CD14-positive monocyte (primary cell): ENCODE results near the gene OR2M5. TPM values are rescaled to one million over a fixed set of nuclear protein-coding genes. Genes with fewer than 3 reads are reported as not detected.

Experiments
- DNase-seq, 3 donors: peaks; one replicate each; pipeline ENCODE4 v3.0.0-alpha.2; 2011 to 2022
- H2AFZ ChIP-seq: 2 replicates; pipeline ENCODE4 v1.6.0; 2012; ENCODE audit warnings: mild to moderate bottlenecking, low read depth, low read length, inconsistent platforms; ENCODE audit not compliant: insufficient read depth, poor library complexity, severe bottlenecking
- H3K27ac ChIP-seq, 2 donors: 1 replicate in 1 of 2; 2 replicates in 1 of 2; pipeline ENCODE4 v1.5.1; 2012 to 2013; ENCODE audit warnings: low read length in 2 of 2, control low read depth in 1 of 2, inconsistent platforms in 1 of 2, low read depth in 1 of 2, mild to moderate bottlenecking in 1 of 2
- H3K27me3 ChIP-seq, 2 donors: one replicate each; pipeline versions ENCODE4 v1.6.0 to v1.6.1; 2011 to 2013; ENCODE audit warnings: low read length in 2 of 2; ENCODE audit not compliant: control insufficient read depth in 2 of 2, insufficient read depth in 2 of 2
- H3K36me3 ChIP-seq, 2 donors: replicated peaks in 1 of 2; 1 replicate in 1 of 2; 2 replicates in 1 of 2; pipeline versions ENCODE4 v1.5.1 to v1.6.1; 2012 to 2013; ENCODE audit warnings: low read length in 2 of 2, control low read depth in 1 of 2, inconsistent platforms in 1 of 2, mild to moderate bottlenecking in 1 of 2; ENCODE audit not compliant: insufficient read depth in 2 of 2, control insufficient read depth in 1 of 2
- H3K4me1 ChIP-seq, 2 donors: 1 replicate in 1 of 2; 2 replicates in 1 of 2; pipeline versions ENCODE4 v1.5.1 to v1.6.1; 2012 to 2013; ENCODE audit warnings: low read length in 2 of 2, control low read depth in 1 of 2, inconsistent platforms in 1 of 2, mild to moderate bottlenecking in 1 of 2, moderate library complexity in 1 of 2; ENCODE audit not compliant: insufficient read depth in 2 of 2, control insufficient read depth in 1 of 2
- H3K4me2 ChIP-seq: replicated peaks from 2 replicates; pipeline ENCODE3; 2012; ENCODE audit warnings: low read length, moderate library complexity, mild to moderate bottlenecking; ENCODE audit not compliant: poor library complexity, severe bottlenecking; ENCODE audit errors: extremely low read depth
- H3K4me3 ChIP-seq, 3 experiments: fragments of 200-600 bp in 1 of 3; sonication (generic) in 1 of 3; replicated peaks in 1 of 3; 1 replicate in 2 of 3; 2 replicates in 1 of 3; pipeline ENCODE4 v1.5.1; 2011 to 2013; ENCODE audit warnings: low read length in 3 of 3, mild to moderate bottlenecking in 3 of 3, control low read depth in 2 of 3, low read depth in 2 of 3, inconsistent platforms in 1 of 3, moderate library complexity in 1 of 3
- H3K79me2 ChIP-seq: 2 replicates; pipeline ENCODE4 v1.6.0; 2012; ENCODE audit warnings: mild to moderate bottlenecking, control low read depth, inconsistent platforms, low read length, moderate library complexity; ENCODE audit not compliant: insufficient read depth
- H3K9ac ChIP-seq: 2 replicates; pipeline ENCODE4 v1.6.0; 2017; ENCODE audit warnings: low read length, mild to moderate bottlenecking; ENCODE audit not compliant: insufficient read depth, poor library complexity, severe bottlenecking
- H3K9me3 ChIP-seq, 2 donors: replicated peaks in 1 of 2; 1 replicate in 1 of 2; 2 replicates in 1 of 2; pipeline versions ENCODE4 v1.5.1 to v1.6.1; 2012 to 2013; ENCODE audit warnings: low read length in 2 of 2, control low read depth in 1 of 2; ENCODE audit not compliant: control insufficient read depth in 1 of 2, insufficient read depth in 1 of 2
- H4K20me1 ChIP-seq: 2 replicates; pipeline ENCODE4 v1.6.0; 2012; ENCODE audit warnings: mild to moderate bottlenecking, low read length, control low read depth, moderate library complexity; ENCODE audit not compliant: insufficient read depth
- H3K27ac Mint-ChIP-seq, 7 donors: one replicate each; pipeline ENCODE4 v1.8.0; 2020; ENCODE audit warnings: mild to moderate bottlenecking in 7 of 7, mixed read lengths in 7 of 7, moderate library complexity in 6 of 7, inconsistent platforms in 2 of 7
- H3K27me3 Mint-ChIP-seq, 3 donors: one replicate each; pipeline ENCODE4 v1.8.0; 2021 to 2022; ENCODE audit warnings: low read depth in 3 of 3, mild to moderate bottlenecking in 3 of 3, mixed read lengths in 3 of 3, moderate library complexity in 3 of 3, inconsistent platforms in 1 of 3
- H3K36me3 Mint-ChIP-seq, 2 donors: one replicate each; pipeline ENCODE4 v1.8.0; 2020; ENCODE audit warnings: mixed read lengths in 2 of 2, inconsistent platforms in 1 of 2, mild to moderate bottlenecking in 1 of 2
- H3K4me1 Mint-ChIP-seq: one replicate; pipeline ENCODE4 v1.8.0; 2020; ENCODE audit warnings: mild to moderate bottlenecking, mixed read lengths
- H3K4me3 Mint-ChIP-seq, 2 donors: one replicate each; pipeline ENCODE4 v1.8.0; 2020; ENCODE audit warnings: mild to moderate bottlenecking in 2 of 2, mixed read lengths in 2 of 2, moderate library complexity in 1 of 2
- H3K9me3 Mint-ChIP-seq, 7 donors: one replicate each; pipeline ENCODE4 v1.8.0; 2020 to 2022; ENCODE audit warnings: mixed read lengths in 7 of 7, mild to moderate bottlenecking in 6 of 7, moderate library complexity in 6 of 7, inconsistent platforms in 2 of 7
- WGBS: methylation state at CpG from one replicate; pipeline ENCODE4 v1.1.5; 2013; ENCODE audit warnings: missing lambda C conversion rate; ENCODE audit not compliant: insufficient coverage; 5-methylcytosine and 5-hydroxymethylcytosine counted together
- intact Hi-C, 2 donors: fragments of 100-400 bp; cut with micrococcal nuclease; formaldehyde crosslinking; loops; one replicate each; pipeline versions ENCODE4 v1.15.0 to v1.15.1; 2023
- polyA plus RNA-seq, 3 donors: library from polyadenylated mRNA; depleted of rRNA in 1 of 3; unstranded in 2 of 3; stranded (reverse) in 1 of 3; fragments of 300-500 nt in 2 of 3; fragments of >200 nt in 1 of 3; fragmentation: Illumina TruSeq in 2 of 3; gene quantifications; 1 replicate in 2 of 3; 2 replicates in 1 of 3; pipeline ENCODE4 v1.2.3, GENCODE V29; 2012 to 2021
- TF ChIP-seq, protein P1 (sequence below): fragments of 200-600 bp; IDR thresholded peaks from one replicate; pipeline ENCODE4 v1.8.0; 2022; ENCODE audit warnings: antibody characterized with exemption, mild to moderate bottlenecking

OR2M5 gene
- polyA plus RNA-seq, 3 donors, result not detected

DNA sequence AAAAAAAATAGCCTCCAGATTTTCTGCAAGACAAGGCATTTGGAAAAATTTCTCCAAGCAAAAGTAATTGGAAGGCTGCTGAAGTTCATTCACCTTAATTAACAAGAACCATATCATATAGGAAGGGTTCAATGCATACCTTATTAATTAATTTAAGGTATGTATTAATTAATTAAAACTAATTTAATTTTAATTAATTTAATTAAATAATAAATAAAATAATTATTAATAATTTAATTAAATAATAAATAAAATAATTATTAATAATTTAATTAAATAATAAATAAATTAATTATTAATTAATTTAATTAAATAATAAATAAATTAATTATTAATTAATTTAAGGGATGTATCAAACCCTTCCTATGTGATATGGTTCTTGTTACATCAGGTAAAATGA is 42.1 kb upstream of the OR2M5 start:
- Mint-ChIP-seq H3K4me1 (no peaks in the 10 kb centered on the region), H3K36me3 (no peaks in the 10 kb centered on the region), H3K27me3 (peaks cover 0 to 2% (median 2%) of the 10 kb centered on the region in 3 donors), H3K9me3 (peaks cover 5 to 27% (median 8%) of the 10 kb centered on the region in 7 donors), H3K4me3 (no peak overlapping the region), H3K27ac (no peak overlapping the region)
- H3K36me3 ChIP-seq, result no peaks in the 10 kb centered on the region
- no peaks in the 10 kb centered on the region for H3K4me1 ChIP-seq
- no peak overlapping the region for H2AFZ ChIP-seq
- H3K9me3 ChIP-seq, result peaks cover 5 to 9% of the 10 kb centered on the region in 2 donors
- no peaks in the 10 kb centered on the region for H3K27me3 ChIP-seq
- TF ChIP-seq, protein P1, sequence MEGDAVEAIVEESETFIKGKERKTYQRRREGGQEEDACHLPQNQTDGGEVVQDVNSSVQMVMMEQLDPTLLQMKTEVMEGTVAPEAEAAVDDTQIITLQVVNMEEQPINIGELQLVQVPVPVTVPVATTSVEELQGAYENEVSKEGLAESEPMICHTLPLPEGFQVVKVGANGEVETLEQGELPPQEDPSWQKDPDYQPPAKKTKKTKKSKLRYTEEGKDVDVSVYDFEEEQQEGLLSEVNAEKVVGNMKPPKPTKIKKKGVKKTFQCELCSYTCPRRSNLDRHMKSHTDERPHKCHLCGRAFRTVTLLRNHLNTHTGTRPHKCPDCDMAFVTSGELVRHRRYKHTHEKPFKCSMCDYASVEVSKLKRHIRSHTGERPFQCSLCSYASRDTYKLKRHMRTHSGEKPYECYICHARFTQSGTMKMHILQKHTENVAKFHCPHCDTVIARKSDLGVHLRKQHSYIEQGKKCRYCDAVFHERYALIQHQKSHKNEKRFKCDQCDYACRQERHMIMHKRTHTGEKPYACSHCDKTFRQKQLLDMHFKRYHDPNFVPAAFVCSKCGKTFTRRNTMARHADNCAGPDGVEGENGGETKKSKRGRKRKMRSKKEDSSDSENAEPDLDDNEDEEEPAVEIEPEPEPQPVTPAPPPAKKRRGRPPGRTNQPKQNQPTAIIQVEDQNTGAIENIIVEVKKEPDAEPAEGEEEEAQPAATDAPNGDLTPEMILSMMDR, result no peak
- no peak overlapping the region for H3K27ac ChIP-seq
- H3K79me2 ChIP-seq, result no peaks in the 10 kb centered on the region
- H3K4me3 ChIP-seq, result no peak overlapping the region
- DNase-seq, result no peak
- H4K20me1 ChIP-seq, result no peaks in the 10 kb centered on the region
- H3K4me2 ChIP-seq, result no peak overlapping the region
- no peak overlapping the region for H3K9ac ChIP-seq
- intact Hi-C loops, result no loop called here

DNA sequence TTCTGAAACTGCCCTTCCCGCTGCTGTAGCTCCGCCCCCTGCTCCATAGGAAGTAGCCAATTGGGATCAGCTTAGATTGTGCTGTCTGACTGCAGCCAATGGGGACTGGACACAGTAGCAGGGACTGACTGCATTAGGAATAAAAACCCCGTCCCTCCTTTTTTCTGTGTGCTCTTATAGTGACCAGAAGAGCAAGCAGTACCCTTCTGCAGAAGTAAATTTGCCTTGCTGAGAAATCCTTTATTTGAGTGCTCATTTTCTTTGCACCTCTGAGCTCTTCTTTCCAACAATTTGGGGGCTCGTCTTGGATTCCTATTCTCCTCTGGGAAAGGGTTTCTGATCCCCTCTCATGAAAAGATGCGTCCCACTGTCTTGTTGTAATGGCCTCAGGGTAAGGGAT is 33.8 kb upstream of the OR2M5 start:
- no peak overlapping the region for H2AFZ ChIP-seq
- no peak overlapping the region for H3K4me2 ChIP-seq
- no peaks in the 10 kb centered on the region for H3K79me2 ChIP-seq
- no peaks in the 10 kb centered on the region for H3K4me1 ChIP-seq
- H3K36me3 ChIP-seq, result no peaks in the 10 kb centered on the region
- Mint-ChIP-seq H3K9me3 (peaks cover 17 to 41% (median 23%) of the 10 kb centered on the region in 7 donors), H3K4me1 (no peaks in the 10 kb centered on the region), H3K36me3 (no peaks in the 10 kb centered on the region), H3K4me3 (no peak overlapping the region), H3K27me3 (peaks cover 0 to 3% (median 2%) of the 10 kb centered on the region in 3 donors), H3K27ac (no peak overlapping the region)
- no peak overlapping the region for H3K27ac ChIP-seq
- no peaks in the 10 kb centered on the region for H4K20me1 ChIP-seq
- TF ChIP-seq, protein P1, result no peak
- no peak for DNase-seq
- peaks cover 26 to 30% of the 10 kb centered on the region in 2 donors for H3K9me3 ChIP-seq
- H3K4me3 ChIP-seq, result no peak overlapping the region
- no peak overlapping the region for H3K9ac ChIP-seq
- WGBS, result 100% methylated on average over 3 of the region's 5 CpGs
- no peaks in the 10 kb centered on the region for H3K27me3 ChIP-seq
- intact Hi-C loops, result no loop called here
